ENCODE measurements around the gene MYMX.

Gene MYMX

GRCh38 chr6:44258325-44258863 is 41.7 kb downstream of the MYMX start:
- no peak for DNase-seq
- no peaks in the 10 kb centered on the region for H3K9me3 ChIP-seq (ENCODE audit: control extremely low read depth in 1 of 5, control insufficient read depth in 4 of 5, insufficient read depth in 2 of 5, low read depth in 1 of 5, low read length in 4 of 5)
- CTCF ChIA-PET: interaction anchor here (2.9 kb wide), 1 partner anchor 10 kb away, joined by 15 read pairs; the partner anchor contains the start of gene HSP90AB1
- no peak overlapping the region for H3K4me3 ChIP-seq (ENCODE audit: control insufficient read depth in 1 of 7, extremely low read depth in 1 of 7, insufficient read depth in 4 of 7, low read depth in 2 of 7, low read length in 6 of 7)
- no peaks in the 10 kb centered on the region for H3K27me3 ChIP-seq (replicated peaks in 2 of 5; ENCODE audit: control insufficient read depth in 4 of 5, insufficient read depth in 5 of 5, low read length in 4 of 5)
- WGBS (ENCODE audit: insufficient coverage): 94% methylated on average over 7 of the region's 9 CpGs
- H3K4me1 ChIP-seq (ENCODE audit: control extremely low read depth in 1 of 4, control insufficient read depth in 4 of 4, insufficient read depth in 4 of 4, low read length in 3 of 4): peaks cover 4 to 54% (median 41%) of the 10 kb centered on the region in 4 experiments
- H3K27ac ChIP-seq (ENCODE audit: insufficient read depth in 1 of 2, low read depth in 1 of 2, low read length in 2 of 2, poor library complexity in 1 of 2, severe bottlenecking in 2 of 2): peak overlapping the region in 1 of 2 experiments; percentile 44
- POLR2A ChIA-PET: interaction anchor here (0.9 kb wide), 1 partner anchor 11 kb away, joined by 4 read pairs; the partner anchor contains the start of gene HSP90AB1
- H3K36me3 ChIP-seq (ENCODE audit: control insufficient read depth in 4 of 4, insufficient read depth in 4 of 4, low read length in 3 of 4): peaks cover 13 to 74% (median 48%) of the 10 kb centered on the region in 4 experiments

- CTCF ChIA-PET: interaction anchor here (2.9 kb wide), 1 partner anchor 11 kb away, joined by 15 read pairs; the partner anchor contains the start of gene HSP90AB1
- 96% methylated on average over 3 of the region's 3 CpGs for WGBS (ENCODE audit: insufficient coverage)
- no peaks in the 10 kb centered on the region for H3K9me3 ChIP-seq (ENCODE audit: control extremely low read depth in 1 of 5, control insufficient read depth in 4 of 5, insufficient read depth in 2 of 5, low read depth in 1 of 5, low read length in 4 of 5)
- DNase-seq: no peak
- H3K4me3 ChIP-seq (ENCODE audit: control insufficient read depth in 1 of 7, extremely low read depth in 1 of 7, insufficient read depth in 4 of 7, low read depth in 2 of 7, low read length in 6 of 7): no peak overlapping the region
- H3K27ac ChIP-seq (ENCODE audit: insufficient read depth in 1 of 2, low read depth in 1 of 2, low read length in 2 of 2, poor library complexity in 1 of 2, severe bottlenecking in 2 of 2): no peak overlapping the region
- H3K27me3 ChIP-seq (replicated peaks in 2 of 5; ENCODE audit: control insufficient read depth in 4 of 5, insufficient read depth in 5 of 5, low read length in 4 of 5): no peaks in the 10 kb centered on the region
- H3K36me3 ChIP-seq (ENCODE audit: control insufficient read depth in 4 of 4, insufficient read depth in 4 of 4, low read length in 3 of 4): peaks cover 10 to 70% (median 46%) of the 10 kb centered on the region in 4 experiments
- POLR2A ChIA-PET: interaction anchor here (0.9 kb wide), 1 partner anchor 12 kb away, joined by 4 read pairs; the partner anchor contains the start of gene HSP90AB1
- peaks cover 9 to 59% (median 46%) of the 10 kb centered on the region in 4 experiments for H3K4me1 ChIP-seq (ENCODE audit: control extremely low read depth in 1 of 4, control insufficient read depth in 4 of 4, insufficient read depth in 4 of 4, low read length in 3 of 4)
Observed at GRCh38 chr6:44258921-44259320, 42.2 kb downstream of the MYMX start.

DNA sequence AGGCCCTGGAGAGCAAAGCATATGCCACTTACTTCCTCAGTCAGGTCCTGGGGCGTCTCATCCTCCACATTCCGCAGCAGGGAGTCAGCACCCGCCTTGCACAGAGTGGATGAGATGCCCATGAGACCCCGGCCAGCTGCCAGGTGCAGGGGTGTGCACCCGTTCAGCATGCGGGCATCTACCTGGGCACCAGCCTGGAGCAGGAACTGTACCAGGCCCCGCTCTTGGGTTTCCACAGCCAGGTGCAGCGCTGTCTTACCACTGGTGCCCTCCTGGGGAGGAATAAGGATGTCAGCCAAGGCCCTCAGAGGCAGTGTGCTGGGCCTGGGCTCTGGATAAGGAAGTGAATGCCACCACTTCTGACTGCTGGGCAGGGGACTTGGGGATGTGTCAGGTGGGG is 43.3 kb downstream of the MYMX start:
- Histone ChIP-seq H3K9me3 (ENCODE audit: control extremely low read depth in 1 of 5, control insufficient read depth in 4 of 5, insufficient read depth in 2 of 5, low read depth in 1 of 5, low read length in 4 of 5) (no peaks in the 10 kb centered on the region), H3K36me3 (ENCODE audit: control insufficient read depth in 4 of 4, insufficient read depth in 4 of 4, low read length in 3 of 4) (peaks cover 8 to 59% (median 36%) of the 10 kb centered on the region in 4 experiments), H3K27ac (ENCODE audit: insufficient read depth in 1 of 2, low read depth in 1 of 2, low read length in 2 of 2, poor library complexity in 1 of 2, severe bottlenecking in 2 of 2) (peak overlapping the region in 1 of 2 experiments; percentile 3), H3K4me1 (ENCODE audit: control extremely low read depth in 1 of 4, control insufficient read depth in 4 of 4, insufficient read depth in 4 of 4, low read length in 3 of 4) (peaks cover 10 to 60% (median 53%) of the 10 kb centered on the region in 4 experiments), H3K4me3 (ENCODE audit: control insufficient read depth in 1 of 7, extremely low read depth in 1 of 7, insufficient read depth in 4 of 7, low read depth in 2 of 7, low read length in 6 of 7) (no peak overlapping the region), H3K27me3 (replicated peaks in 2 of 5; ENCODE audit: control insufficient read depth in 4 of 5, insufficient read depth in 5 of 5, low read length in 4 of 5) (no peaks in the 10 kb centered on the region)
- no peak for DNase-seq
- ChIA-PET POLR2A (no interaction called here), CTCF (interaction anchor here (1.1 kb wide), 1 partner anchor 18 kb away, joined by 3 read pairs; no protein-coding TSS in a partner anchor)
- WGBS (ENCODE audit: insufficient coverage): 96% methylated on average over 8 of the region's 8 CpGs

DNA sequence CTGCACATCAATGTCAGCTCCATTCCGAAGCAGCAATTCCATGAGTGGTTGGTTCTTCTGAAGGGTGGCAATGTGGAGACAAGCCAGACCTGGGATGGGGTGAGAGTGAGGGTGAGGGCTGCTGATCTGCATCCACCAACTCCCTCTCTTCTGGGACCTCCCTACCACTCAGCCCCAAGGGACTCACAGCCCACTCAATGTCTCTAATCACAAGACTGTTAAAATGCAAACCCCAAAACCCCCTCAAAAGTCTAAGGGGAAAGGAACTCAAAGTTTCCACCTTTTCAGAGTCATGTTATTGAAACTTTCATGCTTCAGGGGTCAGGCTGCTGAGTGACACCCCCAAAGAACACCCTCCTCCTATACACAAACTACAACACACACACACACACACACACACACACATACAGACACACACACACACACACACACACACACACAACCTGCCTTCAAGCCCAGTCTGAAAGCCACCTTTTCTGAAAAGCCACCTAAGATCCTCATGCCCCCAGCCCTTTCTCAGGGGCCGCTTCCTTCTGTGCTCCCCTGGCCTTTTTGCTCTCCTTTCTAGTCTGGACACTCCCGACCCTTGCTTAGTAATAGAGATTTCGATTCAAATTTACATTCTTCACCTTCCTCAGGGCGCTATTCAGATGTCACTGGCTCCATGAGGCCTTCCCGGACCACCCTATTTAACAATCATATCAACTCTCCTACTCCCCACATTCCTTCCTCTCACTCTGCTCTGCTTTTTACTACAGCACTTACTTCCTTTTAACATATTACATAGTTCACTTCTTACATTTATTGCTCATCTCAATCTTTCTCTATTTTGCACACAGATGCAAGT is 43.9 kb downstream of the MYMX start:
- peaks cover 9 to 55% (median 47%) of the 10 kb centered on the region in 4 experiments for H3K4me1 ChIP-seq (ENCODE audit: control extremely low read depth in 1 of 4, control insufficient read depth in 4 of 4, insufficient read depth in 4 of 4, low read length in 3 of 4)

DNA sequence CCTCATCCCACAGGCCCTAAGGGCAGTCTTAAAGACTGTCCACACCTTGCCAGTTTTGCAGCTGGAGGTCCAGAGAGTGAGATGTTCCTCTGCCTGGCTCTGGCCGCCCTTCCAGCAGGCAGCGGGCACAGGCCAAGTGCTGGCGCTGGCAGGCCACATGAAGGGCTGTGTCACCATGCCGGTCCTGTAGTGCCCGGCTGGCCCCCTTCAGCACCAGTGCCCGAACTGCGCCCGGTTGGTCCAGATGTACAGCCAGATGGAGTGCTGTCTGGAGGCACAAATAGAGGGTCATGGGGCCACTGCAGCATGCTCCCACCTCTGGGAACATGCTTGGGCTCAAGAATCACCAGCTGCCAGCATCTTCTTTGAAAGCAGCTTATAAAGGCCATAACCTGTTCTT is 44.9 kb downstream of the MYMX start:
- H3K27ac ChIP-seq (ENCODE audit: insufficient read depth in 1 of 2, low read depth in 1 of 2, low read length in 2 of 2, poor library complexity in 1 of 2, severe bottlenecking in 2 of 2): no peak overlapping the region
- no peak overlapping the region for H3K4me3 ChIP-seq (ENCODE audit: control insufficient read depth in 1 of 7, extremely low read depth in 1 of 7, insufficient read depth in 4 of 7, low read depth in 2 of 7, low read length in 6 of 7)
- peaks cover 8 to 55% (median 34%) of the 10 kb centered on the region in 4 experiments for H3K36me3 ChIP-seq (ENCODE audit: control insufficient read depth in 4 of 4, insufficient read depth in 4 of 4, low read length in 3 of 4)
- H3K27me3 ChIP-seq (replicated peaks in 2 of 5; ENCODE audit: control insufficient read depth in 4 of 5, insufficient read depth in 5 of 5, low read length in 4 of 5): no peaks in the 10 kb centered on the region
- no peak for DNase-seq
- POLR2A ChIA-PET: no interaction called here
- no peaks in the 10 kb centered on the region for H3K9me3 ChIP-seq (ENCODE audit: control extremely low read depth in 1 of 5, control insufficient read depth in 4 of 5, insufficient read depth in 2 of 5, low read depth in 1 of 5, low read length in 4 of 5)
- 98% methylated on average over 8 of the region's 8 CpGs for WGBS (ENCODE audit: insufficient coverage)
- CTCF ChIA-PET: interaction anchor here (0.6 to 2.2 kb wide), 9 partner anchors 8 to 92 kb away, joined by 3 to 10 read pairs (median 4); no protein-coding TSS in a partner anchor
- H3K4me1 ChIP-seq (ENCODE audit: control extremely low read depth in 1 of 4, control insufficient read depth in 4 of 4, insufficient read depth in 4 of 4, low read length in 3 of 4): peaks cover 8 to 55% (median 42%) of the 10 kb centered on the region in 4 experiments

More for the DNA sequence above, 43.9 kb downstream of the MYMX start:
- Histone ChIP-seq H3K4me3 (ENCODE audit: control insufficient read depth in 1 of 7, extremely low read depth in 1 of 7, insufficient read depth in 4 of 7, low read depth in 2 of 7, low read length in 6 of 7) (no peak overlapping the region), H3K36me3 (ENCODE audit: control insufficient read depth in 4 of 4, insufficient read depth in 4 of 4, low read length in 3 of 4) (peaks cover 8 to 55% (median 34%) of the 10 kb centered on the region in 4 experiments), H3K9me3 (ENCODE audit: control extremely low read depth in 1 of 5, control insufficient read depth in 4 of 5, insufficient read depth in 2 of 5, low read depth in 1 of 5, low read length in 4 of 5) (no peaks in the 10 kb centered on the region), H3K27ac (ENCODE audit: insufficient read depth in 1 of 2, low read depth in 1 of 2, low read length in 2 of 2, poor library complexity in 1 of 2, severe bottlenecking in 2 of 2) (peak overlapping the region in 1 of 2 experiments; percentile 3), H3K27me3 (replicated peaks in 2 of 5; ENCODE audit: control insufficient read depth in 4 of 5, insufficient read depth in 5 of 5, low read length in 4 of 5) (no peaks in the 10 kb centered on the region)
- no peak for DNase-seq
- POLR2A ChIA-PET: no interaction called here
- CTCF ChIA-PET: interaction anchor here (1.1 to 2.2 kb wide), 2 partner anchors 9 to 19 kb away, joined by 3 to 10 read pairs; no protein-coding TSS in a partner anchor
- WGBS (ENCODE audit: insufficient coverage): 96% methylated on average over 5 of the region's 6 CpGs

GRCh38 chr6:44262467-44263353 is 46.0 kb downstream of the MYMX start:
- peaks cover 8 to 52% (median 36%) of the 10 kb centered on the region in 4 experiments for H3K4me1 ChIP-seq (ENCODE audit: control extremely low read depth in 1 of 4, control insufficient read depth in 4 of 4, insufficient read depth in 4 of 4, low read length in 3 of 4)
- H3K27me3 ChIP-seq (replicated peaks in 2 of 5; ENCODE audit: control insufficient read depth in 4 of 5, insufficient read depth in 5 of 5, low read length in 4 of 5): no peaks in the 10 kb centered on the region
- no peaks in the 10 kb centered on the region for H3K9me3 ChIP-seq (ENCODE audit: control extremely low read depth in 1 of 5, control insufficient read depth in 4 of 5, insufficient read depth in 2 of 5, low read depth in 1 of 5, low read length in 4 of 5)
- peak overlapping the region; percentile 86 to 92 for H3K27ac ChIP-seq (ENCODE audit: insufficient read depth in 1 of 2, low read depth in 1 of 2, low read length in 2 of 2, poor library complexity in 1 of 2, severe bottlenecking in 2 of 2)
- peak overlapping the region in 6 of 7 experiments; percentile 70 to 91 (median 86) for H3K4me3 ChIP-seq (ENCODE audit: control insufficient read depth in 1 of 7, extremely low read depth in 1 of 7, insufficient read depth in 4 of 7, low read depth in 2 of 7, low read length in 6 of 7)
- 33% methylated on average over 6 of the region's 7 CpGs for WGBS (ENCODE audit: insufficient coverage)
- peak in 1 of 3 donors; percentile 29 for DNase-seq
- ChIA-PET POLR2A (interaction anchor here (3.8 kb wide), 1 partner anchor 15 kb away, joined by 40 read pairs; the partner anchor contains the start of gene HSP90AB1), CTCF (interaction anchor here (0.6 to 2.2 kb wide), 8 partner anchors 9 to 74 kb away, joined by 3 to 10 read pairs (median 4); partner anchors contain the start of gene AARS2)
- peaks cover 8 to 55% (median 34%) of the 10 kb centered on the region in 4 experiments for H3K36me3 ChIP-seq (ENCODE audit: control insufficient read depth in 4 of 4, insufficient read depth in 4 of 4, low read length in 3 of 4)
